GM23338 (cell line): ENCODE measurements around the gene TBK1. TPM values are rescaled to one million over a fixed set of nuclear protein-coding genes. Genes with fewer than 3 reads are reported as not detected.

Source experiments
- ATAC-seq: fragments of 200-7000 bp; cut with Tn5 transposase; 3 replicates; pipeline ENCODE4 v1.9.1; 2020
- DNase-seq: peaks from one replicate; pipeline ENCODE4 v3.0.0-alpha.2; 2015; ENCODE audit warnings: low spot score
- H2AFZ ChIP-seq: fragments of 200-600 bp; sonication (generic); 2 replicates; pipeline ENCODE4 v1.8.0; 2016; ENCODE audit warnings: antibody characterized with exemption, mild to moderate bottlenecking, moderate library complexity
- H3F3A ChIP-seq: fragments of 200-600 bp; sonication (generic); replicated peaks from 2 replicates; pipeline ENCODE4 v1.8.0; 2017; ENCODE audit warnings: antibody characterized with exemption, mixed run types, low read depth
- H3K27ac ChIP-seq: fragments of 200-600 bp; sonication (generic); 2 replicates; pipeline ENCODE4 v1.6.1; 2016; ENCODE audit warnings: low read depth
- H3K27me3 ChIP-seq: fragments of 200-600 bp; sonication (generic); 2 replicates; pipeline ENCODE4 v1.8.0; 2016; ENCODE audit warnings: mild to moderate bottlenecking, mixed run types, moderate library complexity; ENCODE audit not compliant: insufficient read depth
- H3K36me3 ChIP-seq: fragments of 200-600 bp; sonication (generic); 2 replicates; pipeline ENCODE4 v1.8.0; 2016; ENCODE audit warnings: mild to moderate bottlenecking; ENCODE audit not compliant: insufficient read depth
- H3K4me1 ChIP-seq: fragments of 200-600 bp; sonication (generic); 2 replicates; pipeline ENCODE4 v1.8.0; 2016; ENCODE audit warnings: mild to moderate bottlenecking, moderate library complexity; ENCODE audit not compliant: insufficient read depth
- H3K4me2 ChIP-seq: fragments of 200-600 bp; sonication (generic); 2 replicates; pipeline ENCODE4 v1.7.1; 2017; ENCODE audit warnings: mixed run types
- H3K4me3 ChIP-seq: fragments of 200-600 bp; sonication (generic); 2 replicates; pipeline ENCODE4 v1.6.1; 2016; ENCODE audit warnings: mixed run types
- H3K79me2 ChIP-seq: fragments of 200-600 bp; sonication (generic); replicated peaks from 2 replicates; pipeline ENCODE4 v1.8.0; 2017; ENCODE audit warnings: mild to moderate bottlenecking; ENCODE audit not compliant: insufficient read depth
- H3K9me2 ChIP-seq: fragments of 200-600 bp; sonication (generic); 2 replicates; pipeline ENCODE4 v1.8.0; 2017; ENCODE audit not compliant: insufficient read depth
- H4K20me1 ChIP-seq: fragments of 200-600 bp; sonication (generic); replicated peaks from 2 replicates; pipeline ENCODE4 v1.8.0; 2017; ENCODE audit warnings: mild to moderate bottlenecking; ENCODE audit not compliant: insufficient read depth
- H3K27ac Mint-ChIP-seq: 2 replicates; pipeline ENCODE4 v1.8.0; 2020; ENCODE audit warnings: inconsistent platforms, mild to moderate bottlenecking, moderate library complexity, mixed read lengths
- H3K27me3 Mint-ChIP-seq: 3 replicates; pipeline ENCODE4 v1.8.0; 2022; ENCODE audit warnings: low read depth, mild to moderate bottlenecking, moderate library complexity, mixed read lengths, inconsistent platforms; ENCODE audit not compliant: insufficient read depth, poor library complexity
- H3K36me3 Mint-ChIP-seq: 3 replicates; pipeline ENCODE4 v1.8.0; 2021; ENCODE audit warnings: low read depth, mild to moderate bottlenecking, inconsistent platforms, moderate library complexity, mixed read lengths
- H3K4me1 Mint-ChIP-seq: 3 replicates; pipeline ENCODE4 v1.8.0; 2020; ENCODE audit warnings: mild to moderate bottlenecking, inconsistent platforms, mixed read lengths
- H3K4me3 Mint-ChIP-seq: 3 replicates; pipeline ENCODE4 v1.8.0; 2021; ENCODE audit warnings: moderate library complexity, mild to moderate bottlenecking, inconsistent platforms, mixed read lengths
- H3K9me3 Mint-ChIP-seq: 3 replicates; pipeline ENCODE4 v1.8.0; 2020; ENCODE audit warnings: moderate library complexity, mild to moderate bottlenecking, inconsistent platforms, mixed read lengths
- CREB1 ChIP-seq: fragments of 250-450 bp; sonication (Bioruptor Pico); IDR thresholded peaks from 2 replicates; pipeline ENCODE4 v1.5.0; 2020; ENCODE audit warnings: low read depth, mild to moderate bottlenecking, moderate library complexity
- EZH2 ChIP-seq: fragments of 200-600 bp; sonication (generic); IDR thresholded peaks from one replicate; pipeline ENCODE4 v1.8.0; 2017; ENCODE audit warnings: antibody characterized with exemption, mild to moderate bottlenecking, low read depth; ENCODE audit not compliant: unreplicated experiment
- EZH2phosphoT487 ChIP-seq: fragments of 200-600 bp; sonication (generic); IDR thresholded peaks from one replicate; pipeline ENCODE4 v1.8.1; 2018; ENCODE audit warnings: antibody characterized with exemption; ENCODE audit not compliant: unreplicated experiment
- JUNB ChIP-seq: IDR thresholded peaks from one replicate; pipeline ENCODE4 v1.6.1; 2016; ENCODE audit warnings: antibody characterized with exemption; ENCODE audit not compliant: unreplicated experiment
- NANOG ChIP-seq: IDR thresholded peaks from 2 replicates; pipeline ENCODE4 v1.6.1; 2016; ENCODE audit warnings: antibody characterized with exemption, borderline replicate concordance
- POLR2AphosphoS5 ChIP-seq: IDR thresholded peaks from 2 replicates; pipeline ENCODE4 v1.6.1; 2016; ENCODE audit warnings: antibody characterized with exemption, low read depth
- STAT1 ChIP-seq: IDR thresholded peaks from one replicate; pipeline ENCODE4 v1.6.1; 2016; ENCODE audit warnings: antibody characterized with exemption; ENCODE audit not compliant: unreplicated experiment
- ZNF331 ChIP-seq: fragments of 250-450 bp; sonication (Bioruptor Pico); IDR thresholded peaks from 2 replicates; pipeline ENCODE4 v1.5.0; 2020; ENCODE audit warnings: low read depth, mild to moderate bottlenecking, moderate library complexity
- long read RNA-seq: library from polyadenylated mRNA; unstranded; transcript quantifications from one replicate; pipeline ENCODE4 v2.0.0, GENCODE V29; 2020; ENCODE audit not compliant: unreplicated experiment
- polyA plus RNA-seq: library from polyadenylated mRNA; unstranded; fragments of >200 nt; fragmentation: Nextera tagmentation; extraction: Ambion mirVana; gene quantifications from 2 replicates; pipeline ENCODE4 v1.2.1, GENCODE V29; 2016
- total RNA-seq: library from RNA; depleted of rRNA; stranded (reverse); fragments of >200 nt; shearing (Covaris generic); gene quantifications from 2 replicates; pipeline ENCODE4 v1.2.3, GENCODE V29; 2014; rRNA removed
- TF ChIP-seq, protein P1 (sequence below): IDR thresholded peaks from one replicate; pipeline ENCODE4 v1.6.1; 2018; ENCODE audit warnings: antibody characterized with exemption; ENCODE audit not compliant: unreplicated experiment
- TF ChIP-seq, protein P2 (sequence below): IDR thresholded peaks from 2 replicates; pipeline ENCODE4 v1.6.1; 2016; ENCODE audit warnings: antibody characterized with exemption

TBK1 gene
- total RNA-seq (26.3 and 29.9 TPM in 2 replicates), polyA plus RNA-seq (15.8 and 21.7 TPM in 2 replicates)
- long read RNA-seq, partial matches to known transcripts: 5 of 8 reads
- long read RNA-seq, other reads (novel, unspliced or antisense): 1 of 8 reads

GRCh38 chr12:64451687-64452558 lies at the start of gene TBK1:
Gene TBK1, plus strand, starts transcription at chr12:64452120. Its CDS starts 3,751 bp downstream, at chr12:64455871.
- Histone ChIP-seq H3K4me2 (peak within 1 kb of the TSS; percentile 78), H3K79me2 (peaks cover 48% of the 10 kb centered on the region), H3K36me3 (peaks cover 14% of the 10 kb centered on the region), H3K27me3 (no peaks in the 10 kb centered on the region), H3K4me1 (peaks cover 10% of the 10 kb centered on the region), H3K9me2 (no peaks in the 10 kb centered on the region), H2AFZ (peak within 1 kb of the TSS; percentile 89), H3K4me3 (peak within 1 kb of the TSS; percentile 91), H3F3A (0 out of 2 replicates have a peak, but pooled peaks cover 3% of the 10 kb centered on the region), H3K27ac (peak within 1 kb of the TSS; percentile 70), H4K20me1 (peaks cover 5% of the 10 kb centered on the region; the same call in 1 of the 2 replicates)
- Mint-ChIP-seq H3K9me3 (no peaks in the 10 kb centered on the region; the same call in 2 of the 3 replicates), H3K36me3 (peaks cover 32% of the 10 kb centered on the region), H3K4me3 (peak within 1 kb of the TSS; percentile 89), H3K27ac (peak within 1 kb of the TSS; percentile 98), H3K4me1 (peaks cover 22% of the 10 kb centered on the region), H3K27me3 (peaks cover 5% of the 10 kb centered on the region)
- ATAC-seq: peak; percentile 88
- TF ChIP-seq JUNB (no peak), STAT1 (no peak), ZNF331 (CRISPR knock-in tag) (no peak), NANOG (no peak), CREB1 (CRISPR knock-in tag) (no peak), POLR2AphosphoS5 (peak; percentile 86), EZH2 (no peak), EZH2phosphoT487 (no peak)
- TF ChIP-seq, protein P1, sequence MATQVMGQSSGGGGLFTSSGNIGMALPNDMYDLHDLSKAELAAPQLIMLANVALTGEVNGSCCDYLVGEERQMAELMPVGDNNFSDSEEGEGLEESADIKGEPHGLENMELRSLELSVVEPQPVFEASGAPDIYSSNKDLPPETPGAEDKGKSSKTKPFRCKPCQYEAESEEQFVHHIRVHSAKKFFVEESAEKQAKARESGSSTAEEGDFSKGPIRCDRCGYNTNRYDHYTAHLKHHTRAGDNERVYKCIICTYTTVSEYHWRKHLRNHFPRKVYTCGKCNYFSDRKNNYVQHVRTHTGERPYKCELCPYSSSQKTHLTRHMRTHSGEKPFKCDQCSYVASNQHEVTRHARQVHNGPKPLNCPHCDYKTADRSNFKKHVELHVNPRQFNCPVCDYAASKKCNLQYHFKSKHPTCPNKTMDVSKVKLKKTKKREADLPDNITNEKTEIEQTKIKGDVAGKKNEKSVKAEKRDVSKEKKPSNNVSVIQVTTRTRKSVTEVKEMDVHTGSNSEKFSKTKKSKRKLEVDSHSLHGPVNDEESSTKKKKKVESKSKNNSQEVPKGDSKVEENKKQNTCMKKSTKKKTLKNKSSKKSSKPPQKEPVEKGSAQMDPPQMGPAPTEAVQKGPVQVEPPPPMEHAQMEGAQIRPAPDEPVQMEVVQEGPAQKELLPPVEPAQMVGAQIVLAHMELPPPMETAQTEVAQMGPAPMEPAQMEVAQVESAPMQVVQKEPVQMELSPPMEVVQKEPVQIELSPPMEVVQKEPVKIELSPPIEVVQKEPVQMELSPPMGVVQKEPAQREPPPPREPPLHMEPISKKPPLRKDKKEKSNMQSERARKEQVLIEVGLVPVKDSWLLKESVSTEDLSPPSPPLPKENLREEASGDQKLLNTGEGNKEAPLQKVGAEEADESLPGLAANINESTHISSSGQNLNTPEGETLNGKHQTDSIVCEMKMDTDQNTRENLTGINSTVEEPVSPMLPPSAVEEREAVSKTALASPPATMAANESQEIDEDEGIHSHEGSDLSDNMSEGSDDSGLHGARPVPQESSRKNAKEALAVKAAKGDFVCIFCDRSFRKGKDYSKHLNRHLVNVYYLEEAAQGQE: peak; percentile 11
- TF ChIP-seq, protein P2, sequence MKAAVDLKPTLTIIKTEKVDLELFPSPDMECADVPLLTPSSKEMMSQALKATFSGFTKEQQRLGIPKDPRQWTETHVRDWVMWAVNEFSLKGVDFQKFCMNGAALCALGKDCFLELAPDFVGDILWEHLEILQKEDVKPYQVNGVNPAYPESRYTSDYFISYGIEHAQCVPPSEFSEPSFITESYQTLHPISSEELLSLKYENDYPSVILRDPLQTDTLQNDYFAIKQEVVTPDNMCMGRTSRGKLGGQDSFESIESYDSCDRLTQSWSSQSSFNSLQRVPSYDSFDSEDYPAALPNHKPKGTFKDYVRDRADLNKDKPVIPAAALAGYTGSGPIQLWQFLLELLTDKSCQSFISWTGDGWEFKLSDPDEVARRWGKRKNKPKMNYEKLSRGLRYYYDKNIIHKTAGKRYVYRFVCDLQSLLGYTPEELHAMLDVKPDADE: peak; percentile 55; the same call in 1 of the 2 replicates
- peak; percentile 89 for DNase-seq
